Smooth muscle cell of bladder (primary cell): Measurements from ENCODE around the gene STRBP. TPM values are rescaled to one million over a fixed set of nuclear protein-coding genes. Genes with fewer than 3 reads are reported as not detected.

ENCODE experiments used
- total RNA-seq: library from RNA; depleted of rRNA; stranded (reverse); fragments of >200 nt; gene quantifications from 2 replicates; pipeline ENCODE4 v1.2.3, GENCODE V29; 2014

The STRBP gene
- total RNA-seq: 2.4 and 3.6 TPM in 2 replicates

DNA sequence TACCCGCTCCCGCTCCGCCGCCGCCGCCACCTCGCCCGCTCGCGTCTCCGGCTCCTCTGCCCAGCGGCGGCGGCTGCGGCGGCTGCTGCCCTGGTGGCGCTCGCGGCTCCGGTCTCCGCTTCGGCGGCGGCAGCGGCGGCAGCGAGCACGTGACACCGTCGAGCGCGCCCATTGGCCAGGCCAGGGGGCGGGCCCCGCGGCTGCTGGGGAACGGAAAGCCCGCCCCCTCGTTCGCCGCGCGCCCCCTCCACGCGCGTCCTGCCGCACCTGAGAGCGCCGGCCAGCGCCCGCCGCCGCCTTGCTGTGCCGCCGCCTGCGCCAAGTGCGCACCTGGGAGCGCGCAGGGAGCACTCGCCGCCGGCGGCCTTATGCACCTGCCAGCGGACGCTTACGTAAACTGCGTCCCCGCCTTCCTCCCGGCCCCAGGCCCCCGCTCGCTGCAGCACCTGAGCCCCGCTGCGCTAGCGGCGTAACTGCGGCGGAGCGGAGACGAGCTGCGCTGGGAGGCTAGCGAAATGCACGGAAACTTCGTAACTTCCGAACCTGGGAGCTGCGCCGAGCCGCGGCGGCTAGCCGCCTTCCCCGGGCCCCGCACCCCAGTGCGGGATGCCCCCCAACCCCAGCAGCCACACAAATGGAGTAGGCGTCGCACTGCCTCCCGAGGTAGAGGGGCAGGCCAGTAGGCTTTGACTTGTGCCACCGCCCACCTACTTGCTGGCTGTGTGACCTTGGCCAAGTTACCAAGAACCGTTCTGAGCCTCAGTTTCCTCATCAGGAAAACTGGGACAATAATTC is at the start of gene STRBP:
TSS of gene STRBP (minus strand) at position 122 of the 795 bp plus-strand sequence. CDS start 84,452 bp downstream, outside the sequence.

Other genes starting within 250 kb of the STRBP start
- gene GPR21, start 234.9 kb downstream of the STRBP start, total RNA-seq: 0.83 and 1.1 TPM in 2 replicates
- gene CRB2, start 87.6 kb upstream of the STRBP start, total RNA-seq: under 0.01 TPM in 2 replicates